OCI-LY7 (cell line): Measurements from ENCODE around the gene MVK. TPM values are rescaled to one million over a fixed set of nuclear protein-coding genes. Genes with fewer than 3 reads are reported as not detected.

ENCODE experiments used
- BruUV-seq: library from RNA; stranded (reverse); fragments of 400-500 nt; replicated peaks from 2 replicates; lab custom pipeline; 2021; lab: Mats Ljungman, UMichigan
- CTCF ChIA-PET: fragments of 300-600 bp; sonication (Branson Sonifier 250); formaldehyde crosslinking; loops from one replicate; lab custom pipeline; 2022; ENCODE audit warnings: antibody characterized with exemption; ENCODE audit not compliant: unreplicated experiment; lab: Charles Lee
- POLR2A ChIA-PET: fragments of 300-600 bp; sonication (Branson Sonifier 250); formaldehyde crosslinking; loops from one replicate; lab custom pipeline; 2022; ENCODE audit warnings: antibody characterized with exemption; lab: Charles Lee
- DNase-seq: peaks from one replicate; pipeline ENCODE4 v3.0.0-alpha.2; 2015; ENCODE audit warnings: low spot score
- H2AFZ ChIP-seq: fragments of 200-600 bp; sonication (generic), shearing (Covaris generic); 2 replicates; pipeline ENCODE4 v1.6.1; 2014; ENCODE audit warnings: mild to moderate bottlenecking, antibody characterized with exemption, low read length, moderate library complexity
- H3K27ac ChIP-seq: fragments of 200-600 bp; sonication (generic); 2 replicates; pipeline ENCODE4 v1.5.1; 2014; ENCODE audit warnings: mixed run types, low read depth, mild to moderate bottlenecking, moderate library complexity, low read length, inconsistent platforms; ENCODE audit not compliant: poor library complexity, severe bottlenecking
- H3K36me3 ChIP-seq: fragments of 200-600 bp; sonication (generic); 2 replicates; pipeline ENCODE4 v1.6.1; 2014; ENCODE audit warnings: mild to moderate bottlenecking, antibody characterized with exemption, low read length, moderate library complexity, mixed read lengths; ENCODE audit not compliant: insufficient read depth
- H3K4me1 ChIP-seq: fragments of 200-600 bp; sonication (generic); 2 replicates; pipeline ENCODE4 v1.5.1; 2014; ENCODE audit warnings: mild to moderate bottlenecking, low read length; ENCODE audit not compliant: insufficient read depth, poor library complexity, severe bottlenecking
- H3K4me2 ChIP-seq: fragments of 200-600 bp; sonication (generic); 2 replicates; pipeline ENCODE4 v1.6.1; 2014; ENCODE audit warnings: mild to moderate bottlenecking, low read length
- H3K4me3 ChIP-seq: fragments of 200-600 bp; sonication (generic); 2 replicates; pipeline ENCODE4 v1.5.1; 2014; ENCODE audit warnings: mild to moderate bottlenecking, low read depth, low read length; ENCODE audit not compliant: poor library complexity, severe bottlenecking
- H3K79me2 ChIP-seq: fragments of 200-600 bp; sonication (generic); 2 replicates; pipeline ENCODE4 v1.6.1; 2016; ENCODE audit warnings: low read depth, mild to moderate bottlenecking, low read length, moderate library complexity, mixed read lengths; ENCODE audit not compliant: insufficient read depth
- H3K9me2 ChIP-seq: fragments of 200-600 bp; sonication (generic); 2 replicates; pipeline ENCODE4 v1.6.1; 2016; ENCODE audit warnings: mild to moderate bottlenecking, low read length, mixed read lengths; ENCODE audit not compliant: insufficient read depth
- H3K9me3 ChIP-seq: fragments of 200-600 bp; sonication (generic); 2 replicates; pipeline ENCODE4 v1.6.1; 2014; ENCODE audit warnings: mild to moderate bottlenecking, mixed run types, low read length, mixed read lengths
- H4K20me1 ChIP-seq: fragments of 200-600 bp; sonication (generic); 2 replicates; pipeline ENCODE4 v1.6.1; 2014; ENCODE audit warnings: mild to moderate bottlenecking, antibody characterized with exemption, low read length, moderate library complexity, mixed read lengths; ENCODE audit not compliant: insufficient read depth
- EZH2phosphoT487 ChIP-seq: fragments of 200-600 bp; sonication (generic); IDR thresholded peaks from 2 replicates; pipeline ENCODE4 v1.6.1; 2018; ENCODE audit warnings: low read depth, borderline replicate concordance, mild to moderate bottlenecking, mixed run types, antibody characterized with exemption, low read length, moderate library complexity, mixed read lengths
- intact Hi-C: fragments of 100-400 bp; cut with micrococcal nuclease; formaldehyde crosslinking; loops from one replicate; pipeline ENCODE4 v1.10.0; 2022; ENCODE audit not compliant: unreplicated experiment
- total RNA-seq, 2 experiments: library from RNA; depleted of rRNA in 1 of 2; stranded (reverse); fragments of >200 nt in 1 of 2; shearing (Covaris generic) in 1 of 2; gene quantifications; 2 replicates each; pipeline ENCODE4 v1.2.3, GENCODE V29; 2014 to 2022
- TF ChIP-seq, protein P1 (sequence below): fragments of 200-600 bp; sonication (generic); conservative IDR thresholded peaks from 2 replicates; pipeline ENCODE4 v1.5.1; 2014; ENCODE audit warnings: mild to moderate bottlenecking, antibody characterized with exemption, low read length, moderate library complexity, mixed read lengths

Gene MVK
- total RNA-seq, 2 experiments from 2014 or later, result 27.0 to 47.4 TPM

DNA sequence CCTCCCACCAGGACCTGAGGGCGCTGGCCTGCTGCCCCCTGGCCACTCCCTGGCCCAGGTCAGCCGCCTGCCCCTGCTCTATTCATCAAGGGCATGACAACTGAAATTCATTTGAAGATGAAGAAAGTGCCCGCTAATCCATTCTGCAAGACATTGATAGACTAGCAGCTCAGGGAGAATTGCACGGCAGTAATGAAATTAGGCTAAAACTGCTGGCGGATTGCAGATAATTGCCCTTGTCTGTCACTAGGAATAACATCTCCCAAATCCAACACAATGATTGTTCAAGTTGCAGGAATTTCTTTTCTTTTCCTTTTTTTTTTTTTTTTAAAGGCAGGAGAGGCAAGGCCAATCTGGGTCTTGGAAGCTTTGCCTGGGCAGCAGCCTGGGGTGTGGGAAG is 44.5 kb downstream of the MVK start:
- DNase-seq, result no peak
- H3K4me2 ChIP-seq, result no peak overlapping the region
- no peaks in the 10 kb centered on the region for H4K20me1 ChIP-seq
- H3K9me2 ChIP-seq, result no peaks in the 10 kb centered on the region
- H3K36me3 ChIP-seq, result no peaks in the 10 kb centered on the region
- ChIA-PET POLR2A (no interaction called here), CTCF (no interaction called here)
- BruUV-seq, result no TSS peak
- no peaks in the 10 kb centered on the region for H3K9me3 ChIP-seq
- no peak overlapping the region for H3K27ac ChIP-seq
- no peaks in the 10 kb centered on the region for H3K79me2 ChIP-seq
- no peak overlapping the region for H2AFZ ChIP-seq
- intact Hi-C loops, result no loop called here
- H3K4me1 ChIP-seq, result no peaks in the 10 kb centered on the region
- TF ChIP-seq EZH2phosphoT487, result no peak
- no peak overlapping the region for H3K4me3 ChIP-seq

DNA sequence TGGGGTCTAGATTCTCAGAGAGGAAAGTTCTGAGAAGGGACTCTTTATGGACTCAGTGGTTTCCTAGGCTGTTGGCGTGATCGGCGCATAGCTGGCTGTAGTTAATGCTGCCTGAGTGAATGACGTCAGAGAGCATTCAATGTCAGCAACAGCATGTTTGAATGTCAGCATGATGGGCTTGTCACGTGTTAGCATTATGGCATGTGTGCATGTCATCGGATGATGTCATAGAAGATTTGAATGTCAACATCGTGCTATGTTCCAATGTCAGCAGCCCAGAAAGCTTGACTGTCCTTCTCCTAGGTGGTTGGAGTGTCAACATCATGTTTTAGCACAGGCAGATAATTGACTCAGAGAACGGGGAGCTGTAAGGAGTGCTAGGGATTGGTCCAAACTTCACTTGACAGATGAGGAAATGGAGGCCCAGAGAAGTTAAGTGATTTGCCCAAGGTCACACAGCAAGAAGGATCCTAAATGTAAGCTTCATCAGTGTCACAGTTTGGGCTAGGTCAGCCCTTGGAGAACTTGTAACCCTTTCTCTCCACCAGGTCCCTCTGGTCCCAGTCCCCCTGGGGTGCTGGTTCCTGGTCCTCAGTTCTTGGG is 45.5 kb downstream of the MVK start:
- H3K4me2 ChIP-seq, result no peak overlapping the region
- POLR2A ChIA-PET, result interaction anchor here (0.6 kb wide), 1 partner anchor 45 kb away, joined by 3 read pairs; no protein-coding TSS in a partner anchor
- DNase-seq, result no peak
- intact Hi-C loops, result no loop called here
- no peaks in the 10 kb centered on the region for H3K36me3 ChIP-seq
- no peak overlapping the region for H3K4me3 ChIP-seq
- no peak overlapping the region for H2AFZ ChIP-seq
- TF ChIP-seq, protein P1, sequence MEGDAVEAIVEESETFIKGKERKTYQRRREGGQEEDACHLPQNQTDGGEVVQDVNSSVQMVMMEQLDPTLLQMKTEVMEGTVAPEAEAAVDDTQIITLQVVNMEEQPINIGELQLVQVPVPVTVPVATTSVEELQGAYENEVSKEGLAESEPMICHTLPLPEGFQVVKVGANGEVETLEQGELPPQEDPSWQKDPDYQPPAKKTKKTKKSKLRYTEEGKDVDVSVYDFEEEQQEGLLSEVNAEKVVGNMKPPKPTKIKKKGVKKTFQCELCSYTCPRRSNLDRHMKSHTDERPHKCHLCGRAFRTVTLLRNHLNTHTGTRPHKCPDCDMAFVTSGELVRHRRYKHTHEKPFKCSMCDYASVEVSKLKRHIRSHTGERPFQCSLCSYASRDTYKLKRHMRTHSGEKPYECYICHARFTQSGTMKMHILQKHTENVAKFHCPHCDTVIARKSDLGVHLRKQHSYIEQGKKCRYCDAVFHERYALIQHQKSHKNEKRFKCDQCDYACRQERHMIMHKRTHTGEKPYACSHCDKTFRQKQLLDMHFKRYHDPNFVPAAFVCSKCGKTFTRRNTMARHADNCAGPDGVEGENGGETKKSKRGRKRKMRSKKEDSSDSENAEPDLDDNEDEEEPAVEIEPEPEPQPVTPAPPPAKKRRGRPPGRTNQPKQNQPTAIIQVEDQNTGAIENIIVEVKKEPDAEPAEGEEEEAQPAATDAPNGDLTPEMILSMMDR, result no peak
- no peak for TF ChIP-seq EZH2phosphoT487
- H3K27ac ChIP-seq, result no peak overlapping the region
- no peaks in the 10 kb centered on the region for H4K20me1 ChIP-seq
- no peaks in the 10 kb centered on the region for H3K9me3 ChIP-seq
- CTCF ChIA-PET, result no interaction called here
- H3K4me1 ChIP-seq, result no peaks in the 10 kb centered on the region
- no peaks in the 10 kb centered on the region for H3K9me2 ChIP-seq
- H3K79me2 ChIP-seq, result no peaks in the 10 kb centered on the region
- no TSS peak for BruUV-seq

DNA sequence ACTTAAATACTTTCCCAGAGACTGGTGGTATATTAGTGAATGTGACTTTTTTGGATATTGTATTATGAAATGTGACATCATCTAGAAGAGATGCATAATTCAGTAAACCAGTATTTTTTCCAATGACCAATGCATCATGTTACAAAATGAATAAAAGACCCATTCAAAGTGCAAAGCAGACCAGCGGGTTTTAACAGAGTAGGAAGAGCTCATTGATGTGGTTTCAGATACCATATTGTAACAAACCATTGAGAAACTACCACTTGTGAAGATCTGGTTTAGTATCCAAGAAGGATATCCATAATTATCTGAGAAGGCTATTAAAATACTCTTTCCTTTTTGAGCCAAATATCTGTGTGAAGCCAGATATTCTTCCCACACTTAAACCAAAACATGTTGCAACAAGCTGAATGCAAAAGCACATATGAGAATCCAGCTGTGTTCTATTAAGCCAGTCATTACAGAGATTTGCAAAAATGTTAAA is 47.7 kb downstream of the MVK start:
- no peak for DNase-seq
- Histone ChIP-seq H3K9me3 (no peaks in the 10 kb centered on the region), H3K79me2 (no peaks in the 10 kb centered on the region), H3K4me1 (no peaks in the 10 kb centered on the region), H3K27ac (no peak overlapping the region), H4K20me1 (no peaks in the 10 kb centered on the region), H3K36me3 (no peaks in the 10 kb centered on the region), H2AFZ (no peak overlapping the region), H3K9me2 (no peaks in the 10 kb centered on the region), H3K4me2 (no peak overlapping the region), H3K4me3 (no peak overlapping the region)
- CTCF ChIA-PET, result no interaction called here
- TF ChIP-seq, protein P1, result no peak
- no peak for TF ChIP-seq EZH2phosphoT487
- POLR2A ChIA-PET, result no interaction called here
- intact Hi-C loops, result no loop called here
- no TSS peak for BruUV-seq
